IMR-90 (cell line): Measurements from ENCODE around the gene LENEP. TPM values are rescaled to one million over a fixed set of nuclear protein-coding genes. Genes with fewer than 3 reads are reported as not detected.

Experiments
- ATAC-seq: fragments of 200-7000 bp; cut with Tn5 transposase; 2 replicates; pipeline ENCODE4 v1.9.1; 2020; ENCODE audit warnings: low read depth, mild to moderate bottlenecking, moderate library complexity
- BruUV-seq: library from RNA; stranded (reverse); fragments of 400-500 nt; replicated peaks from 2 replicates; lab custom pipeline; 2021; lab: Mats Ljungman, UMichigan
- CTCF ChIA-PET: fragments of 300-600 bp; formaldehyde crosslinking; extraction: SDS; loops from one replicate; lab custom pipeline; 2021; ENCODE audit warnings: antibody characterized with exemption; lab: Yijun Ruan, JAX
- POLR2A ChIA-PET: fragments of 300-600 bp; sonication (Branson Sonifier 250); formaldehyde crosslinking; loops from one replicate; lab custom pipeline; 2022; ENCODE audit warnings: antibody characterized with exemption; ENCODE audit not compliant: unreplicated experiment; lab: Charles Lee
- DNase-seq: peaks from one replicate; pipeline ENCODE4 v3.0.0; 2013
- H2AFZ ChIP-seq: replicated peaks from 2 replicates; pipeline ENCODE3; 2013; ENCODE audit warnings: low read length, mild to moderate bottlenecking; ENCODE audit not compliant: poor library complexity
- H2AK5ac ChIP-seq: 2 replicates; pipeline ENCODE4 v1.6.1; 2013; ENCODE audit warnings: low read depth, low read length, inconsistent platforms
- H2AK9ac ChIP-seq: replicated peaks from 2 replicates; pipeline ENCODE3; 2013; ENCODE audit warnings: mild to moderate bottlenecking, low read depth, low read length, moderate library complexity; ENCODE audit not compliant: poor library complexity
- H2BK120ac ChIP-seq: 2 replicates; pipeline ENCODE4 v1.6.1; 2013; ENCODE audit warnings: low read depth, low read length, inconsistent platforms
- H2BK15ac ChIP-seq: 3 replicates; pipeline ENCODE4 v1.6.1; 2013; ENCODE audit warnings: low read depth, low read length, inconsistent platforms
- H2BK20ac ChIP-seq: 2 replicates; pipeline ENCODE4 v1.6.1; 2013; ENCODE audit warnings: low read depth, mild to moderate bottlenecking, inconsistent platforms, low read length, moderate library complexity
- H2BK5ac ChIP-seq: 2 replicates; pipeline ENCODE4 v1.6.1; 2013; ENCODE audit warnings: mild to moderate bottlenecking, low read depth, low read length, inconsistent platforms; ENCODE audit not compliant: poor library complexity, severe bottlenecking
- H3K14ac ChIP-seq: replicated peaks from 2 replicates; pipeline ENCODE4 v1.6.1; 2013; ENCODE audit warnings: low read depth, low read length, inconsistent platforms
- H3K18ac ChIP-seq: 2 replicates; pipeline ENCODE4 v1.6.1; 2013; ENCODE audit warnings: low read depth, low read length, control low read depth
- H3K23ac ChIP-seq: 2 replicates; pipeline ENCODE4 v1.6.1; 2013; ENCODE audit warnings: low read depth, low read length, inconsistent platforms
- H3K27ac ChIP-seq: 2 replicates; pipeline ENCODE4 v1.5.1; 2013; ENCODE audit warnings: mild to moderate bottlenecking, control low read depth, low read length; ENCODE audit not compliant: insufficient read depth
- H3K27me3 ChIP-seq: 2 replicates; pipeline ENCODE4 v1.6.1; 2013; ENCODE audit warnings: low read length; ENCODE audit not compliant: control insufficient read depth, insufficient read depth
- H3K36me3 ChIP-seq: 2 replicates; pipeline ENCODE4 v1.6.1; 2013; ENCODE audit warnings: low read length, mixed read lengths; ENCODE audit not compliant: control insufficient read depth, insufficient read depth
- H3K4ac ChIP-seq: 2 replicates; pipeline ENCODE4 v1.6.1; 2013; ENCODE audit warnings: low read depth, low read length, inconsistent platforms
- H3K4me1 ChIP-seq: 2 replicates; pipeline ENCODE4 v1.6.1; 2013; ENCODE audit warnings: low read length, mixed read lengths; ENCODE audit not compliant: control insufficient read depth, insufficient read depth
- H3K4me2 ChIP-seq: 2 replicates; pipeline ENCODE4 v1.6.1; 2013; ENCODE audit warnings: low read depth, mild to moderate bottlenecking, control low read depth, low read length, moderate library complexity
- H3K4me3 ChIP-seq: 2 replicates; pipeline ENCODE4 v1.5.1; 2013; ENCODE audit warnings: low read depth, mild to moderate bottlenecking, control low read depth, low read length, moderate library complexity; ENCODE audit not compliant: insufficient read depth
- H3K56ac ChIP-seq: 2 replicates; pipeline ENCODE4 v1.6.1; 2013; ENCODE audit warnings: low read length, inconsistent platforms; ENCODE audit not compliant: insufficient read depth; ENCODE audit errors: extremely low read depth
- H3K79me1 ChIP-seq, 2 experiments: 2 replicates each; pipeline ENCODE4 v1.6.1; 2013; ENCODE audit warnings: low read length in 2 of 2, inconsistent platforms in 1 of 2, low read depth in 1 of 2
- H3K9ac ChIP-seq: 2 replicates; pipeline ENCODE4 v1.6.1; 2013; ENCODE audit warnings: low read depth, low read length, control low read depth
- H3K9me1 ChIP-seq: 2 replicates; pipeline ENCODE4 v1.6.1; 2013; ENCODE audit warnings: low read length, inconsistent platforms; ENCODE audit not compliant: insufficient read depth
- H3K9me3 ChIP-seq: 2 replicates; pipeline ENCODE4 v1.6.1; 2013; ENCODE audit warnings: low read length; ENCODE audit not compliant: control insufficient read depth, insufficient read depth
- H4K20me1 ChIP-seq: 2 replicates; pipeline ENCODE4 v1.6.1; 2013; ENCODE audit warnings: low read length, inconsistent platforms; ENCODE audit not compliant: insufficient read depth
- H4K5ac ChIP-seq: 2 replicates; pipeline ENCODE4 v1.6.1; 2013; ENCODE audit warnings: mild to moderate bottlenecking, low read depth, low read length, control low read depth
- H4K8ac ChIP-seq, 2 experiments: 2 replicates each; pipeline ENCODE4 v1.6.1; 2013; ENCODE audit warnings: low read depth in 2 of 2, low read length in 2 of 2, control low read depth in 1 of 2, inconsistent platforms in 1 of 2
- H4K91ac ChIP-seq: 2 replicates; pipeline ENCODE4 v1.6.1; 2013; ENCODE audit warnings: low read depth, low read length, inconsistent platforms; ENCODE audit not compliant: insufficient read depth
- BHLHE40 ChIP-seq: fragments of 150-350 bp; IDR thresholded peaks from 2 replicates; pipeline ENCODE4 v1.6.1; 2016; ENCODE audit warnings: mild to moderate bottlenecking, low read depth, low read length
- CEBPB ChIP-seq: IDR thresholded peaks from 2 replicates; pipeline ENCODE4 v1.6.1; 2012; ENCODE audit warnings: low read depth, low read length, improper control_type of control experiment
- CHD1 ChIP-seq: IDR thresholded peaks from 2 replicates; pipeline ENCODE4 v1.6.1; 2012; ENCODE audit warnings: low read depth, low read length, improper control_type of control experiment
- ELK1 ChIP-seq: fragments of 150-350 bp; IDR thresholded peaks from 2 replicates; pipeline ENCODE4 v1.6.1; 2016; ENCODE audit warnings: low read depth, mild to moderate bottlenecking, low read length, moderate library complexity, borderline replicate concordance
- FOS ChIP-seq: fragments of 150-350 bp; IDR thresholded peaks from 2 replicates; pipeline ENCODE4 v1.6.1; 2016; ENCODE audit warnings: low read depth, low read length
- MAFK ChIP-seq: IDR thresholded peaks from 2 replicates; pipeline ENCODE4 v1.6.1; 2012; ENCODE audit warnings: low read depth, low read length, improper control_type of control experiment
- MAZ ChIP-seq: IDR thresholded peaks from 2 replicates; pipeline ENCODE4 v1.6.1; 2012; ENCODE audit warnings: low read depth, mild to moderate bottlenecking, low read length, improper control_type of control experiment, moderate library complexity, borderline replicate concordance
- MXI1 ChIP-seq: IDR thresholded peaks from 2 replicates; pipeline ENCODE4 v1.6.1; 2012; ENCODE audit warnings: low read depth, mild to moderate bottlenecking, low read length, moderate library complexity, borderline replicate concordance
- NFE2L2 ChIP-seq: fragments of 150-350 bp; IDR thresholded peaks from 2 replicates; pipeline ENCODE4 v1.6.1; 2016; ENCODE audit warnings: low read depth, mild to moderate bottlenecking, low read length
- POLR2A ChIP-seq: IDR thresholded peaks from 2 replicates; pipeline ENCODE4 v1.6.1; 2012; ENCODE audit warnings: mild to moderate bottlenecking, low read depth, low read length
- RAD21 ChIP-seq: IDR thresholded peaks from 2 replicates; pipeline ENCODE4 v1.6.1; 2012; ENCODE audit warnings: low read length, improper control_type of control experiment
- RCOR1 ChIP-seq: IDR thresholded peaks from 2 replicates; pipeline ENCODE4 v1.6.1; 2012; ENCODE audit warnings: mild to moderate bottlenecking, low read length, improper control_type of control experiment; ENCODE audit not compliant: insufficient replicate concordance
- RFX5 ChIP-seq: IDR thresholded peaks from 2 replicates; pipeline ENCODE4 v1.8.0; 2012; ENCODE audit warnings: low read depth, mild to moderate bottlenecking, low read length, moderate library complexity
- SMC3 ChIP-seq: fragments of 150-350 bp; IDR thresholded peaks from 2 replicates; pipeline ENCODE4 v1.6.1; 2016; ENCODE audit warnings: low read depth, mild to moderate bottlenecking, antibody characterized with exemption, low read length, moderate library complexity
- WGBS, 2 experiments: methylation state at CpG; one replicate each; pipeline versions ENCODE4 v1.1.5 to v1.1.7; 2013; ENCODE audit warnings: missing lambda C conversion rate in 2 of 2; ENCODE audit not compliant: insufficient read length in 1 of 2; ENCODE audit errors: extremely low coverage in 2 of 2; 5-methylcytosine and 5-hydroxymethylcytosine counted together
- dilution Hi-C: fragments of 300-500 bp; cut with HindIII; formaldehyde crosslinking; loops from one replicate; pipeline ENCODE4 v1.14.3; 2018; ENCODE audit warnings: low sequenced_read_pairs; ENCODE audit not compliant: unreplicated experiment
- in situ Hi-C: fragments of 300-500 bp; cut with MboI; formaldehyde crosslinking; loops from 3 replicates; pipeline ENCODE4 v1.14.3; 2019; ENCODE audit warnings: low sequenced_read_pairs, inconsistent platforms, mixed read lengths
- intact Hi-C: fragments of 100-400 bp; cut with micrococcal nuclease; formaldehyde crosslinking; loops from 2 replicates; pipeline ENCODE4 v1.10.0; 2022
- polyA plus RNA-seq, 3 experiments: library from polyadenylated mRNA; depleted of rRNA; stranded (reverse); fragments of >200 nt; gene quantifications; 2 replicates each; pipeline ENCODE4 v1.2.3, GENCODE V29; 2012; ENCODE audit warnings: low replicate concordance in 1 of 3
- total RNA-seq: library from RNA; depleted of rRNA; stranded (reverse); fragments of >200 nt; gene quantifications from 2 replicates; pipeline ENCODE4 v1.2.3, GENCODE V29; 2012
- TF ChIP-seq, protein P1 (sequence below): fragments of 150-350 bp; IDR thresholded peaks from 2 replicates; pipeline ENCODE4 v1.6.1; 2017; ENCODE audit warnings: mild to moderate bottlenecking, antibody characterized with exemption, low read length, low read depth
- TF ChIP-seq, protein P2 (sequence below): conservative IDR thresholded peaks from 2 replicates; pipeline ENCODE4 v1.5.1; 2012; ENCODE audit warnings: mild to moderate bottlenecking, low read depth, low read length, improper control_type of control experiment

The LENEP gene
- total and polyA plus RNA-seq, 2 of the 4 experiments (the other 2 are of a cell fraction): not detected

DNA sequence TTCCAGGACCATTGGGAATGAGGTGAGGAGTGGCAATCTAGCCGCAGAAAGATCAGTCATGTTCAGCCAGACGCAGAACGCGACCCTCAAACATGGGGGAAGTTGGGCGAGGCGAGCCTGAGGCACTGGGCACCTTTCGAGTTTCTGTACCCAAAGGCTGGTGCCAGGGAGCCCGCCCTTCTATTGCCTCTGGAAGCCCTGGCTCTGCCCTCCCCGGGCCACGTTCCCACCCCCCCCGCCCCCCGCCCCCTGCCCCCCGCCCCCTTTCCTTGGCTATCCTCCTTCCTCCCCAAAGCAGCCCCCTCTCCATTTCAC lies 7.0 kb downstream of the LENEP start:
- Histone ChIP-seq H3K36me3 (no peaks in the 10 kb centered on the region), H3K4me2 (peak overlapping the region; percentile 100), H2BK120ac (peak overlapping the region; percentile 78; the same call in 1 of the 2 replicates), H3K9ac (peak overlapping the region; percentile 94), H3K27me3 (no peaks in the 10 kb centered on the region), H3K4me1 (peaks cover 19% of the 10 kb centered on the region), H3K79me1 (peaks cover 14 to 45% of the 10 kb centered on the region in 2 experiments), H2AFZ (peak overlapping the region; percentile 92), H3K18ac (peak overlapping the region; percentile 95), H3K9me3 (no peaks in the 10 kb centered on the region), H2BK5ac (peak overlapping the region; percentile 85), H3K27ac (peak overlapping the region; percentile 91), H2BK15ac (peak overlapping the region; percentile 22; the same call in 1 of the 3 replicates), H2AK9ac (peak overlapping the region; percentile 99), H3K9me1 (peaks cover 8% of the 10 kb centered on the region), H2AK5ac (peak overlapping the region; percentile 90), H4K8ac (peak overlapping the region; percentile 12 to 90), H4K91ac (peak overlapping the region; percentile 69), H2BK20ac (peak overlapping the region; percentile 11; the same call in 1 of the 2 replicates), H3K4me3 (peak overlapping the region; percentile 75), H3K14ac (peak overlapping the region; percentile 15), H3K4ac (peak overlapping the region; percentile 93), H3K56ac (peak overlapping the region; percentile 79; the same call in 1 of the 2 replicates), H4K5ac (peak overlapping the region; percentile 90), H3K23ac (peak overlapping the region; percentile 76), H4K20me1 (no peaks in the 10 kb centered on the region)
- DNase-seq: no peak
- dilution Hi-C loops (no loop called here), in situ Hi-C loops (no loop called here), intact Hi-C loops (loop anchor here (2.0 to 5.0 kb wide), 2 partner anchors 52 to 64 kb away; partner anchors contain the start of genes ADAM15 and PMVK)
- TF ChIP-seq, protein P1, sequence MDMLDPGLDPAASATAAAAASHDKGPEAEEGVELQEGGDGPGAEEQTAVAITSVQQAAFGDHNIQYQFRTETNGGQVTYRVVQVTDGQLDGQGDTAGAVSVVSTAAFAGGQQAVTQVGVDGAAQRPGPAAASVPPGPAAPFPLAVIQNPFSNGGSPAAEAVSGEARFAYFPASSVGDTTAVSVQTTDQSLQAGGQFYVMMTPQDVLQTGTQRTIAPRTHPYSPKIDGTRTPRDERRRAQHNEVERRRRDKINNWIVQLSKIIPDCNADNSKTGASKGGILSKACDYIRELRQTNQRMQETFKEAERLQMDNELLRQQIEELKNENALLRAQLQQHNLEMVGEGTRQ: no peak
- no peak for TF ChIP-seq CEBPB
- no peak for TF ChIP-seq ELK1
- no peak for TF ChIP-seq CHD1
- TF ChIP-seq SMC3: no peak
- TF ChIP-seq RFX5: no peak
- no peak for TF ChIP-seq FOS
- TF ChIP-seq RAD21: no peak
- TF ChIP-seq, protein P2, sequence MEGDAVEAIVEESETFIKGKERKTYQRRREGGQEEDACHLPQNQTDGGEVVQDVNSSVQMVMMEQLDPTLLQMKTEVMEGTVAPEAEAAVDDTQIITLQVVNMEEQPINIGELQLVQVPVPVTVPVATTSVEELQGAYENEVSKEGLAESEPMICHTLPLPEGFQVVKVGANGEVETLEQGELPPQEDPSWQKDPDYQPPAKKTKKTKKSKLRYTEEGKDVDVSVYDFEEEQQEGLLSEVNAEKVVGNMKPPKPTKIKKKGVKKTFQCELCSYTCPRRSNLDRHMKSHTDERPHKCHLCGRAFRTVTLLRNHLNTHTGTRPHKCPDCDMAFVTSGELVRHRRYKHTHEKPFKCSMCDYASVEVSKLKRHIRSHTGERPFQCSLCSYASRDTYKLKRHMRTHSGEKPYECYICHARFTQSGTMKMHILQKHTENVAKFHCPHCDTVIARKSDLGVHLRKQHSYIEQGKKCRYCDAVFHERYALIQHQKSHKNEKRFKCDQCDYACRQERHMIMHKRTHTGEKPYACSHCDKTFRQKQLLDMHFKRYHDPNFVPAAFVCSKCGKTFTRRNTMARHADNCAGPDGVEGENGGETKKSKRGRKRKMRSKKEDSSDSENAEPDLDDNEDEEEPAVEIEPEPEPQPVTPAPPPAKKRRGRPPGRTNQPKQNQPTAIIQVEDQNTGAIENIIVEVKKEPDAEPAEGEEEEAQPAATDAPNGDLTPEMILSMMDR: no peak
- no peak for TF ChIP-seq POLR2A
- no peak for TF ChIP-seq RCOR1
- TF ChIP-seq BHLHE40: no peak
- no peak for TF ChIP-seq NFE2L2
- no peak for TF ChIP-seq MAFK
- TF ChIP-seq MAZ: no peak
- no peak for TF ChIP-seq MXI1
- BruUV-seq: no TSS peak
- CTCF ChIA-PET: interaction anchor here (1.2 kb wide), 1 partner anchor 17 kb away, joined by 5 read pairs; no protein-coding TSS in a partner anchor
- no peak for ATAC-seq
- POLR2A ChIA-PET: interaction anchor here (0.6 kb wide), 1 partner anchor 273 kb away, joined by 3 read pairs; the partner anchor contains the start of gene CLK2
- no CpG with 5 or more reads among the region's 13 CpGs for WGBS, 2 experiments
